Measurements from ENCODE around the gene AGRN.

The AGRN gene

GRCh38 chr1:1043411-1043810, 23.5 kb downstream of the AGRN start:
- Mint-ChIP-seq H3K27me3 (no peaks in the 10 kb centered on the region), H3K9me3 (peaks cover 4% of the 10 kb centered on the region), H3K36me3 (peaks cover 46% of the 10 kb centered on the region), H3K4me3 (no peak overlapping the region), H3K27ac (no peak overlapping the region), H3K4me1 (peaks cover 18% of the 10 kb centered on the region)
- ATAC-seq, result no peak

GRCh38 chr1:1043921-1044320, 24.0 kb downstream of the AGRN start:
- ATAC-seq, result no peak
- H3K9me3 Mint-ChIP-seq, result peaks cover 4% of the 10 kb centered on the region
- peaks cover 13% of the 10 kb centered on the region for H3K4me1 Mint-ChIP-seq
- H3K27ac Mint-ChIP-seq, result no peak overlapping the region
- no peak overlapping the region for H3K4me3 Mint-ChIP-seq
- no peaks in the 10 kb centered on the region for H3K27me3 Mint-ChIP-seq
- H3K36me3 Mint-ChIP-seq, result peaks cover 46% of the 10 kb centered on the region

DNA sequence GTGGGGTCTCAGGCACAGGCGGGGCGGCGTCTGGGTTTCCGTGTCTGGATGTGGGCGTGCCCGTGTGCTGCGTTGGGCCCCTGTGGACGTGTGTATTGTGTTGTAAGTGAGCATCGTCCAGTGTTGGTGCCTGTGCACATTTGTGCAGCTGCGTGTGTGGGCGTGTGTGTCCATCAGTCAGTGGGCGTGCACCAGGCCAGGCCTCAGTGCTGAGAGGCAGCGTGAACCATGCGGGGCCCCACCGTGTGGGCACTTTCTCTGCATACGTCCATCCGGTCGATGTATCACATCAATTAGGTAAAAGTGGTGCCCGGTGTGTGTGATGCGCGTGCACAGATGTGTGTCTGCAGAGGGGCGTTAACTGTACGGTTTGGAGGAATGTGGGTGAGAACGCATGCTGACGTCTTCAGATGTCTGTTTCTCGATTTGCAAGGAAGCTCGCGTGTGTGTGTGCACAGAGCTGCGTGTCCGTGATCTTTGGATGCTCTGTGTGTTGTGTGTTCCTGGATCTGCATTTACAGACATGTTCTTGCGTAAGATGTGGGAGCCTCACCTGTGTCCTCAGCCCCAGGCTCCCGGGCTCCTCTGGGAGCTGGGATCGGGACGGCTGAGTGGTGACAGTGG, 24.6 kb downstream of the AGRN start:
- H3K36me3 Mint-ChIP-seq, result peaks cover 46% of the 10 kb centered on the region

DNA sequence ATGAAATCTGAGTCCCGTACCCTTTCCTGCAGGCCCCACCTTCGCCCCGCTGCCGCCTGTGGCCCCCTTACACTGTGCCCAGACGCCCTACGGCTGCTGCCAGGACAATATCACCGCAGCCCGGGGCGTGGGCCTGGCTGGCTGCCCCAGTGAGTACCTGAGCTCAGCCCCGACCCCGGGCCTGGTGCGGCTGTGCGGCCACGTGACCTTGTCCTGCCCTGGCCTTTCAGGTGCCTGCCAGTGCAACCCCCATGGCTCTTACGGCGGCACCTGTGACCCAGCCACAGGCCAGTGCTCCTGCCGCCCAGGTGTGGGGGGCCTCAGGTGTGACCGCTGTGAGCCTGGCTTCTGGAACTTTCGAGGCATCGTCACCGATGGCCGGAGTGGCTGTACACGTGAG, 25.2 kb downstream of the AGRN start:
- H3K4me1 Mint-ChIP-seq, result peaks cover 2% of the 10 kb centered on the region
- no peaks in the 10 kb centered on the region for H3K27me3 Mint-ChIP-seq
- ATAC-seq, result no peak
- H3K27ac Mint-ChIP-seq, result no peak overlapping the region
- H3K9me3 Mint-ChIP-seq, result peaks cover 4% of the 10 kb centered on the region
- H3K4me3 Mint-ChIP-seq, result no peak overlapping the region
- H3K36me3 Mint-ChIP-seq, result peaks cover 46% of the 10 kb centered on the region

More for the DNA sequence above, 24.6 kb downstream of the AGRN start:
- no peak overlapping the region for H3K4me3 Mint-ChIP-seq
- no peaks in the 10 kb centered on the region for H3K27me3 Mint-ChIP-seq
- no peak overlapping the region for H3K27ac Mint-ChIP-seq
- H3K4me1 Mint-ChIP-seq, result peaks cover 7% of the 10 kb centered on the region
- peaks cover 4% of the 10 kb centered on the region for H3K9me3 Mint-ChIP-seq
- no peak for ATAC-seq

DNA sequence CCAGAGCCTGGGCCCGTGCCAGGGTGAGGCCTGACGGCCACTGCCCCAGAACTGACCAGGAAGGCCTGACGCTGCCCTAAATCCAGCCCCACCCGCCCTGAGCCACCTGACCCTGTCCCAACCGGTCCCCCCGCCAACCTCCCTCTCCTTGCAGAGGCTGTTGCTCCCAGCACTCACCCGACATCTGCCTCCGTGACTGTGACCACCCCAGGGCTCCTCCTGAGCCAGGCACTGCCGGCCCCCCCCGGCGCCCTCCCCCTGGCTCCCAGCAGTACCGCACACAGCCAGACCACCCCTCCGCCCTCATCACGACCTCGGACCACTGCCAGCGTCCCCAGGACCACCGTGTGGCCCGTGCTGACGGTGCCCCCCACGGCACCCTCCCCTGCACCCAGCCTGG, 26.3 kb downstream of the AGRN start:
- Mint-ChIP-seq H3K4me1 (peaks cover 12% of the 10 kb centered on the region), H3K9me3 (peaks cover 4% of the 10 kb centered on the region), H3K36me3 (peaks cover 46% of the 10 kb centered on the region), H3K4me3 (no peak overlapping the region), H3K27ac (no peak overlapping the region), H3K27me3 (no peaks in the 10 kb centered on the region)
- no peak for ATAC-seq

- H3K9me3 Mint-ChIP-seq, result peaks cover 4% of the 10 kb centered on the region
- ATAC-seq, result no peak
- H3K4me1 Mint-ChIP-seq, result peaks cover 12% of the 10 kb centered on the region
- H3K27me3 Mint-ChIP-seq, result no peaks in the 10 kb centered on the region
- peaks cover 46% of the 10 kb centered on the region for H3K36me3 Mint-ChIP-seq
- no peak overlapping the region for H3K4me3 Mint-ChIP-seq
- no peak overlapping the region for H3K27ac Mint-ChIP-seq
Measured at GRCh38 chr1:1046767-1047166, 26.8 kb downstream of the AGRN start.

- H3K27ac Mint-ChIP-seq, result no peak overlapping the region
- H3K4me3 Mint-ChIP-seq, result no peak overlapping the region
Measured at GRCh38 chr1:1047407-1047806, 27.5 kb downstream of the AGRN start.

GRCh38 chr1:1047963-1048362, 28.0 kb downstream of the AGRN start:
- no peak overlapping the region for H3K27ac Mint-ChIP-seq
- no peak overlapping the region for H3K4me3 Mint-ChIP-seq
- H3K27me3 Mint-ChIP-seq, result no peaks in the 10 kb centered on the region
- H3K9me3 Mint-ChIP-seq, result peaks cover 3% of the 10 kb centered on the region
- no peak for ATAC-seq
- peaks cover 20% of the 10 kb centered on the region for H3K4me1 Mint-ChIP-seq
- H3K36me3 Mint-ChIP-seq, result peaks cover 48% of the 10 kb centered on the region

More at GRCh38 chr1:1047407-1047806, 27.5 kb downstream of the AGRN start:
- H3K36me3 Mint-ChIP-seq, result peaks cover 48% of the 10 kb centered on the region
- peaks cover 4% of the 10 kb centered on the region for H3K9me3 Mint-ChIP-seq
- peaks cover 18% of the 10 kb centered on the region for H3K4me1 Mint-ChIP-seq
- no peaks in the 10 kb centered on the region for H3K27me3 Mint-ChIP-seq
- ATAC-seq, result no peak

- H3K4me3 Mint-ChIP-seq, result no peak overlapping the region
- no peaks in the 10 kb centered on the region for H3K27me3 Mint-ChIP-seq
- no peak for ATAC-seq
- H3K36me3 Mint-ChIP-seq, result peaks cover 45% of the 10 kb centered on the region
- no peaks in the 10 kb centered on the region for H3K9me3 Mint-ChIP-seq
- no peak overlapping the region for H3K27ac Mint-ChIP-seq
- peaks cover 20% of the 10 kb centered on the region for H3K4me1 Mint-ChIP-seq
Measured at GRCh38 chr1:1048765-1049164, 28.8 kb downstream of the AGRN start.

DNA sequence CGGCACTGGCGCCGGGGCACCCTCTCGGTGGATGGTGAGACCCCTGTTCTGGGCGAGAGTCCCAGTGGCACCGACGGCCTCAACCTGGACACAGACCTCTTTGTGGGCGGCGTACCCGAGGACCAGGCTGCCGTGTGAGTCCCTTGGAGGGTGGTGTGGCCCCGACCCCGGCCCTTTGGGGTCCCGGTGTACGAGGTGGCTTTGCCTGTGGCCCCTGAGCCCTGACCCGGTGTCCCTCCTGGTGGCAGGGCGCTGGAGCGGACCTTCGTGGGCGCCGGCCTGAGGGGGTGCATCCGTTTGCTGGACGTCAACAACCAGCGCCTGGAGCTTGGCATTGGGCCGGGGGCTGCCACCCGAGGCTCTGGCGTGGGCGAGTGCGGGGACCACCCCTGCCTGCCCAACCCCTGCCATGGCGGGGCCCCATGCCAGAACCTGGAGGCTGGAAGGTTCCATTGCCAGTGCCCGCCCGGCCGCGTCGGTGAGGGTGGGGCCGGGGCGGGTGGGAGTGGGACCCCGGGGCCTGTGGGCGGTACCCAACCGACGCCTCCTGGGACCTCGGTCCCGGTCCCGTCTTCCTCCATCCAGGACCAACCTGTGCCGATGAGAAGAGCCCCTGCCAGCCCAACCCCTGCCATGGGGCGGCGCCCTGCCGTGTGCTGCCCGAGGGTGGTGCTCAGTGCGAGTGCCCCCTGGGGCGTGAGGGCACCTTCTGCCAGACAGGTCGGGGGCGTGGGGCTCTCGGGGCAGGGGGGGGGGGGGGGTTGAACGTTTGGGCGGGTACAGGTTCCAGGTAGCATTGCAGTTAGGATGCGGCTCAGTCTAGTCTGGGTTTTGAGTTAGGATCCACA, 29.6 kb downstream of the AGRN start:
- no peak overlapping the region for H3K4me3 Mint-ChIP-seq
- no peak overlapping the region for H3K27ac Mint-ChIP-seq
- ATAC-seq, result peak; percentile 1
- peaks cover 20% of the 10 kb centered on the region for H3K4me1 Mint-ChIP-seq
- no peaks in the 10 kb centered on the region for H3K27me3 Mint-ChIP-seq
- peaks cover 42% of the 10 kb centered on the region for H3K36me3 Mint-ChIP-seq
- H3K9me3 Mint-ChIP-seq, result no peaks in the 10 kb centered on the region

GRCh38 chr1:1050577-1051052, 30.7 kb downstream of the AGRN start:
- peak overlapping the region; percentile 48 for H3K27ac Mint-ChIP-seq
- peak; percentile 73 for ATAC-seq
- H3K4me1 Mint-ChIP-seq, result peaks cover 20% of the 10 kb centered on the region
- peaks cover 10% of the 10 kb centered on the region for H3K27me3 Mint-ChIP-seq
- H3K4me3 Mint-ChIP-seq, result peak overlapping the region; percentile 80
- H3K36me3 Mint-ChIP-seq, result peaks cover 41% of the 10 kb centered on the region
- H3K9me3 Mint-ChIP-seq, result no peaks in the 10 kb centered on the region

DNA sequence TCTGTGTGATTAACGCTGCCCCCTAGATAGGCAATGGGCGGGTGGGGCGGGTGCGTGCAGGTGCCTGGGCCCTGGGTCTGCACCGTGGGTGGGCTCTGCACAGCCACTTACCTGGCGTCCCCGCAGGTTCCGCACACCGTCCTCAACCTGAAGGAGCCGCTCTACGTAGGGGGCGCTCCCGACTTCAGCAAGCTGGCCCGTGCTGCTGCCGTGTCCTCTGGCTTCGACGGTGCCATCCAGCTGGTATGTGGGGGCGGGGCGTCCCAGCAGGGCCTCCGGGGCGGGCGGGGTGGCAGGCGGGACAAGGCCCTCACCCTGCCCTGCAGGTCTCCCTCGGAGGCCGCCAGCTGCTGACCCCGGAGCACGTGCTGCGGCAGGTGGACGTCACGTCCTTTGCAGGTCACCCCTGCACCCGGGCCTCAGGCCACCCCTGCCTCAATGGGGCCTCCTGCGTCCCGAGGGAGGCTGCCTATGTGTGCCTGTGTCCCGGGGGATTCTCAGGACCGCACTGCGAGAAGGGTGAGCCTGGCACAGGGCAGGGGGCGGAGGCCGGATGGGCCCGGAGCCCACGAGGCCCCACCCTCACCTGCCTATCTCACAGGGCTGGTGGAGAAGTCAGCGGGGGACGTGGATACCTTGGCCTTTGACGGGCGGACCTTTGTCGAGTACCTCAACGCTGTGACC, 31.3 kb downstream of the AGRN start:
- peaks cover 40% of the 10 kb centered on the region for H3K36me3 Mint-ChIP-seq
- no peaks in the 10 kb centered on the region for H3K9me3 Mint-ChIP-seq
- H3K4me1 Mint-ChIP-seq, result peaks cover 20% of the 10 kb centered on the region
- peak overlapping the region; percentile 80 for H3K4me3 Mint-ChIP-seq
- H3K27ac Mint-ChIP-seq, result peak overlapping the region; percentile 48
- ATAC-seq, result no peak
- H3K27me3 Mint-ChIP-seq, result peaks cover 17% of the 10 kb centered on the region

DNA sequence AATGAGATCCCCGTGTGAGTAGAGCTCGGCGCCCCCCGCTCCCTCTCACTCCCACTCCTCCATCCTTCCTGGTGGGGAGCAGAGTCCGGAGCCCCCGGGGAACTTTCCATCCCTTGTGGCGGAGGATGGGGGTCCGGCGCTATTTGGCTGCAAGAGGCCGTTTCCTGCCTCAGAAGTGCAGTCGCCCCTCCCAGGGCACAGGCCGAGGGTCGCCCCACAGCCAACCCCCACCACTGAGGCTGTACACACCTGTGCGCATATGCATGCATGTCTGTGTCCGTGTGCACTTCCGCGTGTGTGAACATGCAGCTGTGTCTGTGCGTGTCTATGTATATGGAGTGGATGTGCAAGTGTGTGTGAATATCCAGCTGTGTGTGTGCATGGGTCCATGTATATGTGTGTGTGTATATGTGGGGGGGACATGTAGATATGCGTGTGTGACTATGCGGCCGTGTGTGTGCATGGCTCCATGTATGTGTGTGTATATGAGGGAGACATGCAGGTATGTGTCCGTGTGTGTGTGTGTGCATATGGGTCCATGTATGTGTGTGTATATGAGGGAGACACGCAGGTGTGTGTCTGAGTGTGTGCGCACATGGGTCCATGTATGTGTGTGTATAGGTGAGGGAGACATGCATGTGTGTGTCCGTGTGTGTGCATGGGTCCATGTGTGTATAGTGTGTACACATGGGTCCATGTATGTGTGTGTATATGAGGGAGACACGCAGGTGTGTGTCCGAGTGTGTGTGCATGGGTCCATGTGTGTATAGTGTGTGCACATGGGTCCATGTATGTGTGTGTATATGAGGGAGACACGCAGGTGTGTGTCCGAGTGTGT, 32.3 kb downstream of the AGRN start:
- H3K27me3 Mint-ChIP-seq, result peaks cover 25% of the 10 kb centered on the region
- ATAC-seq, result no peak
- H3K4me3 Mint-ChIP-seq, result no peak overlapping the region
- no peaks in the 10 kb centered on the region for H3K9me3 Mint-ChIP-seq
- peaks cover 20% of the 10 kb centered on the region for H3K4me1 Mint-ChIP-seq
- peaks cover 36% of the 10 kb centered on the region for H3K36me3 Mint-ChIP-seq
- no peak overlapping the region for H3K27ac Mint-ChIP-seq

DNA sequence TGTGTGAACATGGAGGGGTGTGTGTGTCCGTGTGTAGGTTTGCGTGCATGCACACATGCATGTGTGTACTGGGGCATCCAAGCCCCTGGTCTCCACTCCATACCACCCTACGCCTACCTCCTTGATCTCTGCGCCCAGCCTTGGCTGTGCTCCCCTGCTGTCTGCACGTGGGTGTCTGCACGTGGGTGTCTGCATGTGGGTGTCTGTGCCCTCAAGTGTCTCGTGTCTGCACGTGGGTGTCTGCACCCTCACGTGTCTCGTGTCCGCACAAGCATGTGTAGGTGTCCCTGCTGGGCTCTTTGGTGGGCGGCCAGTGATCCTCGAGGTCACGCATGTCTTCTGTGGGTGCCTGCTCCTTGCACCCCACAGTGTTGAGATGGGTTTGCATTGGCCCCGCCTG, 33.1 kb downstream of the AGRN start:
- no peak overlapping the region for H3K4me3 Mint-ChIP-seq
- no peak for ATAC-seq
- H3K9me3 Mint-ChIP-seq, result no peaks in the 10 kb centered on the region
- H3K4me1 Mint-ChIP-seq, result peaks cover 25% of the 10 kb centered on the region
- H3K27ac Mint-ChIP-seq, result no peak overlapping the region
- H3K36me3 Mint-ChIP-seq, result peaks cover 32% of the 10 kb centered on the region
- peaks cover 33% of the 10 kb centered on the region for H3K27me3 Mint-ChIP-seq

GRCh38 chr1:1053682-1054081, 33.8 kb downstream of the AGRN start:
- Mint-ChIP-seq H3K27me3 (peaks cover 40% of the 10 kb centered on the region), H3K4me3 (no peak overlapping the region), H3K36me3 (peaks cover 32% of the 10 kb centered on the region), H3K4me1 (peaks cover 32% of the 10 kb centered on the region), H3K9me3 (no peaks in the 10 kb centered on the region), H3K27ac (no peak overlapping the region)
- no peak for ATAC-seq

Measured in stimulated activated memory B cell treated with anti-CD40 and anti-IgM and Interleukin-4, amounts not matched to agents 10 μg/mL and 1 μg/mL and 100 μg/mL, for 72 hours (primary cell).